ENCODE measurements around the gene SYCE3.

DNA sequence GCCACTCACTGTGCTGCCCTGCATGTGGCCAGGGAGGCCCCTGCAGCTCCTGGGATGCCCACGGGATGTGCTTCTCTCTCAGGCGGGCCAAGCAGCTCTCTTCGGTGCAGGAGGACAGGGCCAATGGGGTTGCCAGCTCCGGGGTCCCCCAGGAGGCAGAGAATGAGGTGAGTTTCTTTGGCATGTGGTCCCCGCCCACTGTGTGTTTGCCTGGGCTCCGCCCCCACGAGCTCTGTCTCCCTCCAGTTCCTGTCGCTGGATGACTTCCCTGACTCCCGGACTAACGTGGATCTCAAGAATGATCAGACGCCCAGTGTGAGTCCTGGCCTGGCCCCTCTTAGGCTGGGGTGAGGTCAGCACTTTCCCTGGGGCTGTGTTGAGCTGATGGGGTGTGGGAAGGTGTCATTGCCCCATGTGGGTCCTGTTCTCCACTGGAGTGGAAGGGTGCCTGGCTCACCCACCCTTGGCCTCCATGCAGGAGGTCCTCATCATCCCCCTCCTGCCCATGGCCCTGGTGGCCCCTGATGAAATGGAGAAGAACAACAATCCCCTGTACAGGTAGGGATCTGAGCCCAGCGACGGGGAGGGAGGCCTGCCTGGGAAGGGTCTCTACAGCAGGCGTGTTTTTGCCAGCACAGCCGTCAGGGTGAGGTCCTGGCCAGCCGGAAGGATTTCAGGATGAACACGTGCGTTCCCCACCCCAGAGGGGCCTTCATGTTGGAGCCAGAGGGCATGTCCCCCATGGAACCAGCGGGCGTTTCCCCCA lies 45.0 kb downstream of the SYCE3 start:
- TF ChIP-seq GABPA (tag; conservative IDR thresholded peaks at IDR 0.05; ENCODE audit: low read depth): no peak
- TF ChIP-seq ADNP (tag; IDR thresholded peaks at IDR 0.05): no peak
- no peak for TF ChIP-seq POLR2A (conservative IDR thresholded peaks at IDR 0.05)
- TF ChIP-seq KAT8 (IDR thresholded peaks at IDR 0.05; ENCODE audit: low read depth): no peak
- no peak for TF ChIP-seq IRF2 (CRISPR knock-in tag; IDR thresholded peaks at IDR 0.05)
- no peak for TF ChIP-seq CREB1 (IDR thresholded peaks at IDR 0.05)
- TF ChIP-seq CREB1 (CRISPR knock-in tag; IDR thresholded peaks at IDR 0.05): no peak
- TF ChIP-seq, protein P1, sequence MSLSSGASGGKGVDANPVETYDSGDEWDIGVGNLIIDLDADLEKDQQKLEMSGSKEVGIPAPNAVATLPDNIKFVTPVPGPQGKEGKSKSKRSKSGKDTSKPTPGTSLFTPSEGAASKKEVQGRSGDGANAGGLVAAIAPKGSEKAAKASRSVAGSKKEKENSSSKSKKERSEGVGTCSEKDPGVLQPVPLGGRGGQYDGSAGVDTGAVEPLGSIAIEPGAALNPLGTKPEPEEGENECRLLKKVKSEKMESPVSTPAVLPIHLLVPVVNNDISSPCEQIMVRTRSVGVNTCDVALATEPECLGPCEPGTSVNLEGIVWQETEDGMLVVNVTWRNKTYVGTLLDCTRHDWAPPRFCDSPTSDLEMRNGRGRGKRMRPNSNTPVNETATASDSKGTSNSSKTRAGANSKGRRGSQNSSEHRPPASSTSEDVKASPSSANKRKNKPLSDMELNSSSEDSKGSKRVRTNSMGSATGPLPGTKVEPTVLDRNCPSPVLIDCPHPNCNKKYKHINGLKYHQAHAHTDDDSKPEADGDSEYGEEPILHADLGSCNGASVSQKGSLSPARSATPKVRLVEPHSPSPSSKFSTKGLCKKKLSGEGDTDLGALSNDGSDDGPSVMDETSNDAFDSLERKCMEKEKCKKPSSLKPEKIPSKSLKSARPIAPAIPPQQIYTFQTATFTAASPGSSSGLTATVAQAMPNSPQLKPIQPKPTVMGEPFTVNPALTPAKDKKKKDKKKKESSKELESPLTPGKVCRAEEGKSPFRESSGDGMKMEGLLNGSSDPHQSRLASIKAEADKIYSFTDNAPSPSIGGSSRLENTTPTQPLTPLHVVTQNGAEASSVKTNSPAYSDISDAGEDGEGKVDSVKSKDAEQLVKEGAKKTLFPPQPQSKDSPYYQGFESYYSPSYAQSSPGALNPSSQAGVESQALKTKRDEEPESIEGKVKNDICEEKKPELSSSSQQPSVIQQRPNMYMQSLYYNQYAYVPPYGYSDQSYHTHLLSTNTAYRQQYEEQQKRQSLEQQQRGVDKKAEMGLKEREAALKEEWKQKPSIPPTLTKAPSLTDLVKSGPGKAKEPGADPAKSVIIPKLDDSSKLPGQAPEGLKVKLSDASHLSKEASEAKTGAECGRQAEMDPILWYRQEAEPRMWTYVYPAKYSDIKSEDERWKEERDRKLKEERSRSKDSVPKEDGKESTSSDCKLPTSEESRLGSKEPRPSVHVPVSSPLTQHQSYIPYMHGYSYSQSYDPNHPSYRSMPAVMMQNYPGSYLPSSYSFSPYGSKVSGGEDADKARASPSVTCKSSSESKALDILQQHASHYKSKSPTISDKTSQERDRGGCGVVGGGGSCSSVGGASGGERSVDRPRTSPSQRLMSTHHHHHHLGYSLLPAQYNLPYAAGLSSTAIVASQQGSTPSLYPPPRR (CRISPR knock-in tag; IDR thresholded peaks at IDR 0.05; ENCODE audit: borderline replicate concordance): no peak

Data from K562 (cell line).